ENCODE measurements around the gene PRPF6.

The PRPF6 gene

DNA sequence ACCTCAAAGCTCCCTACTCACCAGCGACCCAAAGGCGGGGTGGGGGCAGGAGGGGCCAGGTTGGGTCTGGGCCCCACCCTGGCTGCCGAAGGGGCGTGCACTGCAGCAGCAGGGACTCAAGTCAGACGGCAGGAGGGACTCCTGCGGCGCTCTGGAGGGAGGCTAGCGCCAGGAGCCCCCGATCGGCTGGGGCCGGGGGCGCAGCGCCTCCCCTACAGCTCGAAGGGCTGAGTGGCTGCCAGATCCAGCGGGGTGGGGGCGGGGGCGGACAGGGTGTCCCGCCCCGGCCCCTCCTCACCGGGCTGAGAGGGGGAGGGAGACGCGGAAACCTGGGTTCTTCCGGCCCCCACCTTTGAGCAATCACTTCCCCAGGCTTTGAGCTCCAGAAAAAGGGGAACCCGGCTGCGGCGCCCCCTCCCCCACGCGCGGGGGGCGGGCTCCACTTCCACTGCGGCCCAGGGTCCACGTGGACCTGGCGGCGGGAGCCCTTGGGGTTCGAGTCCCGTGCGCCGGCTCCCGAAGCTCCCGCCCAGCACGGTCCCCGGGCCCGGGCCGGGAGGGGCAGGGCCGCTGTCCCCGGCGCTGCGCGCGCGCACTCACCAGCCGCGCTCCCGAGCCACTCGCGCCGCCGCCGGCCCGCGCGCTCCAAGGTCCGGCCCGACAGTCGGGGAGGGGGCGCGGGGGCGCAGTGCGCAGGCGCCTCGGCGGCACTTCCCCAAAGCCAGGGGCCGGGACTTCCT, 98.5 kb downstream of the PRPF6 start, which contains the start of gene RGS19:
Gene RGS19, minus strand, starts transcription at position 246 of the 740 bp plus-strand sequence. CDS start 2,632 bp downstream, outside the sequence.
- DNase-seq = peak; percentile 21

DNA sequence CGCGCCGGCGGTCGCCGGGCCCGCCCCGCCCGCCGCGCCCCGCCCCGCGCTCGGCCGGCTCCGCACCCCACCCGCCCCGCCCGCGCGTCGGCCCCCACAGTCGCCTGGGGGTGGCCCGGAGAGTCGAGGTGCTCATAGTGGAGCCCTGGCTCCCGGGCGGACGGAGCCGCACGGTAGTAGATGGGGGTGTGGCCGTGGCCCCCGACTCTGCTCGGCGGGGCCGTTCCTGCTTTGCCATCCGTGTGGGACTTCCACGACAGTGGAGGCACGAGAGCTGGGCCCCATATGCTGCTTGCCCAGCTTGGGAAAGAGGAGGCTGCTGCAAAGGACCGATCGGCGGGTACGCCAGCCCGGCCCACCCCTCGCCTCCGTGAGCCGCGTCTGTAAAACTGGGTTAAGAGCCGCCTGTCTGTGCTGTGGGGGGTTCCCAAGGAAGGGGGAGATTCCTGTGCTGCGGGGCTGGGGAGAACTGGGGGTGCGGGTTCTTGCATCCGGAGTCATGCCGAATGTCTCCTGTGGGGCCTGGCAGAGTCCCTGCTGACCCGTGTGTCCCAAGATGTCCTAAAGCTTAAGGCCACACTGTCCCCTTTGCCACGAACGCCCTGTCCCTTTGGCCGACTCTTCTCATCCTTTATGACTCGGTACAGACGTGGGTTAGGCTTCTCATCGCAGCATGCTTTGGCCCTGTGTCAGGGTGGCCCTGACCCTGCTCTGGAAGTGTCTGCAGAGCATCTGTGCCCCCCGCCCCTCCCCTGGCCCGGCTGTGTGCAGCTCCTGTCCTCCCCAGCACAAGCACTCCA, 99.3 kb downstream of the PRPF6 start, which contains the start of gene OPRL1:
Gene OPRL1, plus strand, starts transcription at position 70 of the 800 bp plus-strand sequence. CDS start 12,639 bp downstream, outside the sequence.
- no peak for DNase-seq

DNA sequence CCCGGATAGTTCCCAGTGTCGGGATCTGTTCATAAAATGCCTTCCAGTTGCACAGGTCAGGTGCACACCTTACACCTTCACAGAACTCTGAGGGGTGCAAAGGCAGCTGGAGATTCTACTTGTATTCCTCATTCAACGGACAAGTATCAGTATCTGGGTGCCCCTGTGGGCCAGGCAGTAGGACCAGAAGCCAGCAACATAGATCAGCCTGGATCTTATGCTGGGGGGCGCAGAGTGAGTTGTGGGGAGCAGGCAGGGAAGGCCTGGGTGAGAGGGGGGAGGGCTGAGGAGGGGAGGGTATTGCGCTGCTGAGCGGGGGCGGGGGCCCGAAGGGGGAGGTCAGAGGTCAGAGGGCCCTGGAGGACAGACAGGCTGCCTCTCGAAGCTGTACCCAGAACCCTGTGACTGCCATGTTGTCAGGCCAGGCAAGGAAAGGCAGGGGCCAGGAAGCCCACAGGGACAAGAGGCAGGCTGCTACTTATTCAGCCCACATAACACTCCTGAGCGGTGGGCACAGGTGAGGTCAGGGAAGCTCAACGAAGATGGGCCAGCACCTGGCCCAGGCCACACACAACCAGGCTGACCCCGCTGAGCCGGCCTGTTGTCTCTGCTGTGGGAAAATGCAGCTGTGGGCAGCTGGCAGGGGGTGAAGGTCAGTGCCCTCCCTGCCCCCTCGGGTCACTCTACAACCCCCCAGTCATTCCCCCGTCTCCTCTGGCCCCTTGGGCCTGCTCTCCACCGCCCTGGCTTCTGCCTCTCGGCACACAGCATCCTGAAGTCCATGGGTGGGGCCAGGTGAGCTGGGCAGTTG, 100.1 kb downstream of the PRPF6 start:
- DNase-seq = no peak

DNA sequence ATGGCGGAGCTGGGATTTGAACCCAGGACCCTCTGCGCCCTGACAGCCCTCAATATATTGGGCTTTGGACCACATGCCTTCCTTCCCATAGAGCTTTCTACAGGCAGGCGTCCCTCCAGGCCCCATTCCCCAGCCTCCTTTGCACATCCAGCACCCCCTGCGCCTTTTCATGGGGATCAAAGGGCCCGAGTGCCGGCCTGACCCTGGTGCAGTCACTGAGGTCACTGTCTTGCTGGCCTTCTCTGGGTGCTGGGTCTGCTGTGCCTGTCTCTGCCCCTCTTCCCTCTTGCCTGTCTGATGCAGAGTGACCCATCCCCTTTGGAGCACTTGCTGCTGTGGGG, 100.7 kb downstream of the PRPF6 start:
- DNase-seq = no peak

DNA sequence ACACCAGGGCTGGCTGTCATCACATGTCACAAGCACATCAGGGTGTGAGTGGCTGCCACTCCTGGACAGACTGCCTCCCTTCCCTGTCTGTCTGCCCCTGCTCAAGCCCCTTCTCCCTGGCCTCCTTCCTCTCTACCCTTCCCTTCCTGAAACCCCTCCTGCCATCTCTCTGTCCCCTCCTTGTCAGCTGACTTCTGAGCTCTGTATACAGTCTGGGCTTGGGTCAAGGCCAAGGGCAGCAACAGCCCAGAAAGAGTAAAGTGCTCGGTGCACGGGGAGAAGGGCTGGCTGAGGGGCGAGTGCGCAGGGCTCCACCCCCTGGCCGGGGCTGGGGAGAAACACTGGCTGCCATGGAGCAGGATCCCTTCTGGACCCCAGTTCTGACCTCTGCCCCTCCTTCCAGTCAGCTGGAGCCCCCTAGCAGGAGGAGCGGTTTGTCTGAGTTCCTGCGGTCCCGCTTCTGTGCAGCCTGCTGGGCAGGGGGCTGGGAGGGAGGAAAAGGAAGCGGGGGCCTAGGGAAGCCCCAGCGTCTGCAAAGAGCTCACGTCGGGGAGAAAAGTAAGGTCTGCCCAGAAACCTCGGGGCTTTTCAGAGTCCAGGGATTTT, 101.3 kb downstream of the PRPF6 start:
- DNase-seq = no peak

Measured in NCI-H1694 (cell line).